ENCODE measurements around the gene GPC6.

DNA sequence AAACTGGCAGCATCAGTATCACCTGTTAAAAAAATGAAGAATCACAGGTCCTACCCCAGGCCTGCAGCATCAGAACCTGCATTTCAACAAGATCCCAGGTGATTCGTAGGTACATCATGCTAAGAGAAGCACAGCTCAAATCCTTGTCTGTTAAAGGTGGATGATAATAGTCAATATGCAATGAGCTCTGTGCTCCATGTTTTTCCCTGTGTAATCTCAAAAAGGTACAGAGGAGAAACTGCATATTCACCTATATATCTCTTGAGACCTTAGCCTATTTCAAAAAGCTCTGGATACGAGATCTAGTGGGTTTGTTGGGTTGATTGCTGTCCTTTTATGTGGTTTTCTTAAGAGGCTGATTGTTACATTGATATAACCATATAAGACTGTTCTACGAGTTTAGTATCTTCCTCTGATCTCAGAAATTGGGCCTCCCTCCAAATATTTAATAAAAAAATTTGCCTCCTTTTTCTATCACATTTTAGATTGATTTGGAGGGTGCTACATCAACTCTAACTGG is 1104.0 kb downstream of the GPC6 start:
- TF ChIP-seq GABPA (IDR thresholded peaks at IDR 0.05 in 1 of 2, conservative IDR thresholded peaks at IDR 0.05 in 1 of 2) (no peak), CTCF (IDR thresholded peaks at IDR 0.05; ENCODE audit: low read depth, low read length, missing input control) (no peak), HNF4A (conservative IDR thresholded peaks at IDR 0.05) (no peak), REST (IDR thresholded peaks at IDR 0.05) (no peak), YY1 (IDR thresholded peaks at IDR 0.05) (peak; percentile 7), TAF1 (conservative IDR thresholded peaks at IDR 0.05) (no peak), SP1 (IDR thresholded peaks at IDR 0.05) (no peak), EGR1 (IDR thresholded peaks at IDR 0.05; ENCODE audit: low read depth in 2 of 2) (no peak), RXRA (IDR thresholded peaks at IDR 0.05) (no peak)
- TF ChIP-seq, protein P1, sequence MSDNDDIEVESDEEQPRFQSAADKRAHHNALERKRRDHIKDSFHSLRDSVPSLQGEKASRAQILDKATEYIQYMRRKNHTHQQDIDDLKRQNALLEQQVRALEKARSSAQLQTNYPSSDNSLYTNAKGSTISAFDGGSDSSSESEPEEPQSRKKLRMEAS (IDR thresholded peaks at IDR 0.05), result no peak

Data from liver (tissue), 3 donors.